Measurements from ENCODE around the gene DIO2. TPM values are rescaled to one million over a fixed set of nuclear protein-coding genes. Genes with fewer than 3 reads are reported as not detected.

The DIO2 gene
- total RNA-seq, 2 experiments from 2014 or later: not detected

GRCh38 chr14:80152166-80152565 is 59.1 kb downstream of the DIO2 start:
- no peaks in the 10 kb centered on the region for H3K4me1 Mint-ChIP-seq (ENCODE audit: low read depth)
- no peak overlapping the region for H3K4me3 Mint-ChIP-seq
- intact Hi-C loops (cut with micrococcal nuclease): no loop called here
- no peaks in the 10 kb centered on the region for H3K36me3 Mint-ChIP-seq
- DNase-seq: no peak
- H3K27ac Mint-ChIP-seq: no peak overlapping the region
- H3K9me3 Mint-ChIP-seq: no peaks in the 10 kb centered on the region
- no peaks in the 10 kb centered on the region for H3K27me3 Mint-ChIP-seq
- CTCF ChIA-PET: no interaction called here
- POLR2A ChIA-PET: no interaction called here

DNA sequence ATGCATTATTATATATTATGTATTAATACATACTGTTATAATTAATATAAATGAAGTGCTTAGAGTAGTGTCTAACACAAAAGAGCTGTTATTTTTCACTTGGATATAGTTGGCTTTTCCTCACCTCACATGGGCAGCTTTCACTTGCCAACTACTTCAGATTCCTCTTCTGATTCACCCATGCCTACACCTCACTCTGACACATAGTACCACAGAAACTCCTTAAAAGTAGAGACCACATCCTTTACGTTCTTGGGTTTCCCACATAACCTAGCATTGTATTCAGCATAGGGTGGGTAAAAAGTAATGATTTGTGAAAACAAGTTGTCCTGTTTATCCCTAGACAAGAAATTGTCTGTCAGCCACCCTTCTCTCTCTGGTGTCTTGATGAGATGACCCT is 61.0 kb downstream of the DIO2 start:
- CTCF ChIA-PET: no interaction called here
- Mint-ChIP-seq H3K4me3 (no peak overlapping the region), H3K36me3 (no peaks in the 10 kb centered on the region), H3K4me1 (ENCODE audit: low read depth) (no peaks in the 10 kb centered on the region), H3K9me3 (peaks cover 2% of the 10 kb centered on the region), H3K27ac (no peak overlapping the region), H3K27me3 (no peaks in the 10 kb centered on the region)
- intact Hi-C loops (cut with micrococcal nuclease): no loop called here
- POLR2A ChIA-PET: no interaction called here
- DNase-seq: no peak

Data from activated CD4-positive, alpha-beta memory T cell treated with anti-CD3 and anti-CD28 coated beads for 36 hours (primary cell).